K562 (cell line): ENCODE results near the gene UTP11.

Source experiments
- SMAD3 ChIP-seq: fragments of 450-650 bp; formaldehyde crosslinking; conservative IDR thresholded peaks from 2 replicates; pipeline ENCODE4 v1.4.0; 2020; ENCODE audit warnings: mild to moderate bottlenecking
- THAP7 ChIP-seq: fragments of 250-450 bp; sonication (Bioruptor Pico); IDR thresholded peaks from 2 replicates; pipeline ENCODE4 v1.5.0; 2021
- ZZZ3 ChIP-seq: fragments of 450-650 bp; IDR thresholded peaks from 2 replicates; pipeline ENCODE4 v1.6.1; 2016; ENCODE audit warnings: antibody characterized with exemption, mild to moderate bottlenecking, moderate library complexity
- TF ChIP-seq, protein P1 (sequence below), 3 experiments: IDR thresholded peaks in 2 of 3; conservative IDR thresholded peaks in 1 of 3; 2 replicates each; pipeline ENCODE4 v1.5.1; 2011 to 2012; ENCODE audit warnings: low read length in 3 of 3, mild to moderate bottlenecking in 3 of 3, control low read depth in 2 of 3, improper control_type of control experiment in 1 of 3, inconsistent platforms in 1 of 3, low read depth in 1 of 3, mixed read lengths in 1 of 3, moderate library complexity in 1 of 3; ENCODE audit not compliant: insufficient read depth in 2 of 3

DNA sequence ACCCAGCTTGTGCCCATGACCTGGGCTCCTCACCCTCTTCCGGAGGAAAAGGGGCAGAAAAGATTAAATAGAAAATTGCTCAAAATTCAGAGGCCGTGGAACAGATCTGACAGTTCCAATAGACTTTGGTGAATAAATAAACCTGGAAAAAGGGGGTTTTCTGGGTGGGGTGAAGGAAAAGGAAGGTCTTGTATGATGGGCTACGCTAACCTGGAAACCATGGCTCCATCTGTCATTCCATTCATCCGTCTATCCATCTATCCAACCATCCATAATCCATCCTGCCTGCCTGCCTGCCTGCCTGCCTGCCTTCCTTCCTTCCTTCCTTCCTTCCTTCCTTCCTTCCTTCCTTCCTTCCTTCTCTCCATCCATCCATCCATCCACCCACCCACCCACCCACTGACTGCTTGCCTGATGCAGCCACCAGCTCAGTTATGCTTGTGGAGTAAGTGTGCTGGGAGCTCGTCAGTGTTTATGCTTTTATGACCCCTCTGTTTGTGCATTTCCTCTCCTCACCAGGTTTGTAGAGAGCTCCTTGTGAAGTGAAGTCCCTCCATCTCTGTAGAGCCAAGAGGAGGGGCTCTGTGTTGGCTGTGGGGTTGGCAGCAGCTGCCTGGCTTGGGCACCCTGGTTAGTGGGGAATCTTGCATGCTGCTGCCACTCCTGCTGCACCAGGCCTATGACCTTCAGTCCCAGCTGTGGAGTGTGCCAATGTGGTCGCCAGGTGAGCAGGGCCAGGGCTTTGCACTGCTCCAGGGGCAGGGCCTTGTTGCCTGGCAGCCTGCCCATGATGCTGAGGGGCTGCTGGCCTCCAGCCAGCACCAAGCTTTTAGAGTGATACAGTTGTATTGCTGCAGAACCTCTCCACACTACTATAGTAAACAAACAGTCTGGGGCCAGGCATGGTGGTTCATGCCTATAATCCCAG lies 50.1 kb downstream of the UTP11 start:
- TF ChIP-seq, protein P1, sequence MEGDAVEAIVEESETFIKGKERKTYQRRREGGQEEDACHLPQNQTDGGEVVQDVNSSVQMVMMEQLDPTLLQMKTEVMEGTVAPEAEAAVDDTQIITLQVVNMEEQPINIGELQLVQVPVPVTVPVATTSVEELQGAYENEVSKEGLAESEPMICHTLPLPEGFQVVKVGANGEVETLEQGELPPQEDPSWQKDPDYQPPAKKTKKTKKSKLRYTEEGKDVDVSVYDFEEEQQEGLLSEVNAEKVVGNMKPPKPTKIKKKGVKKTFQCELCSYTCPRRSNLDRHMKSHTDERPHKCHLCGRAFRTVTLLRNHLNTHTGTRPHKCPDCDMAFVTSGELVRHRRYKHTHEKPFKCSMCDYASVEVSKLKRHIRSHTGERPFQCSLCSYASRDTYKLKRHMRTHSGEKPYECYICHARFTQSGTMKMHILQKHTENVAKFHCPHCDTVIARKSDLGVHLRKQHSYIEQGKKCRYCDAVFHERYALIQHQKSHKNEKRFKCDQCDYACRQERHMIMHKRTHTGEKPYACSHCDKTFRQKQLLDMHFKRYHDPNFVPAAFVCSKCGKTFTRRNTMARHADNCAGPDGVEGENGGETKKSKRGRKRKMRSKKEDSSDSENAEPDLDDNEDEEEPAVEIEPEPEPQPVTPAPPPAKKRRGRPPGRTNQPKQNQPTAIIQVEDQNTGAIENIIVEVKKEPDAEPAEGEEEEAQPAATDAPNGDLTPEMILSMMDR (IDR thresholded peaks at IDR 0.05 in 2 of 3, conservative IDR thresholded peaks at IDR 0.05 in 1 of 3; ENCODE audit: insufficient read depth in 2 of 3, low read depth in 1 of 3, low read length in 3 of 3): no peak
- TF ChIP-seq THAP7 (no peak), SMAD3 (CRISPR knock-in tag) (no peak), ZZZ3 (no peak)
